GM10266 (cell line): ENCODE results near the gene PLEKHH2.

Experiments used
- DNase-seq: peaks from one replicate; pipeline ENCODE4 v3.0.0; 2012; ENCODE audit errors: extremely low spot score
- CTCF ChIP-seq: IDR thresholded peaks from 2 replicates; pipeline ENCODE4 v1.5.1; 2012; ENCODE audit warnings: mild to moderate bottlenecking, low read depth; ENCODE audit not compliant: control insufficient read depth, insufficient read depth; ENCODE audit errors: missing control alignments

The PLEKHH2 gene

GRCh38 chr2:43800894-43801293, 163.8 kb downstream of the PLEKHH2 start:
- no peak for DNase-seq
- no peak for TF ChIP-seq CTCF

GRCh38 chr2:43802135-43802534, 165.1 kb downstream of the PLEKHH2 start:
- DNase-seq: no peak
- no peak for TF ChIP-seq CTCF

- no peak for DNase-seq
These were observed 166.1 kb downstream of the PLEKHH2 start for GRCh38 chr2:43803113-43803512.

GRCh38 chr2:43806719-43807031, 169.6 kb downstream of the PLEKHH2 start:
- TF ChIP-seq CTCF: no peak
- no peak for DNase-seq

More at GRCh38 chr2:43803113-43803512, 166.1 kb downstream of the PLEKHH2 start:
- TF ChIP-seq CTCF: no peak

GRCh38 chr2:43810452-43810851, 173.4 kb downstream of the PLEKHH2 start:
- DNase-seq: no peak
- no peak for TF ChIP-seq CTCF

- no peak for TF ChIP-seq CTCF
- no peak for DNase-seq
These were observed 173.8 kb downstream of the PLEKHH2 start for GRCh38 chr2:43810888-43811287.

GRCh38 chr2:43812006-43812405, 174.9 kb downstream of the PLEKHH2 start:
- no peak for DNase-seq
- no peak for TF ChIP-seq CTCF
